LNCAP (cell line): ENCODE data around the gene OPTC.

Experiments used
- TF ChIP-seq, protein P1 (sequence below): fragments of 450-650 bp; IDR thresholded peaks from 2 replicates; pipeline ENCODE4 v1.5.1; 2017; ENCODE audit warnings: mild to moderate bottlenecking

Gene OPTC

DNA sequence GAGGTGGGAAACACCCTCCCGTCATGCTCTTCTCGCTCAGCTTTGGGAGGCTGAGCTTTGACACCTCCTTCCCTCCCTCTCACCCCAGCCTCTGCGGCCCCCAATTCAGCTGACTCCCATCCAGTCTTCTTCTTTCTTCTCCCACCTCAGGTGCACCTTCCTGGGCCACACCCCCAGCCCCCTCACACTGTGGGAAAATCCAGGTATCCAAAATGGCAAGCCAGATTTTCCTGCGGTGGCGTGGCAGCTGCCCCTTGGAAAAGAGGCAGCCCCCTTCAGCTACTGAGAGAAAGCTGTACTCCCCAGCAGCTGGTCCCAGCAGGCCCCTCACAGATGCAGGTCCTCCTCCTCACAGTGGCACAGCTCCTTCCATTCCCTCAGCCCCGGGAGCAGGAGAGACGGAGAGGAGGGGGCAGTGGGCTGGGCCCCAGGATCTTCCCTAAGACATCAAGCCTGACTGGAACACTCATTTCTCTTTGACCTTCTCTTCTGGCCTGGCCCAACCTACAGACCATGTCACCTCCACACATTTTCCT is 61.6 kb downstream of the OPTC start:
- TF ChIP-seq, protein P1, sequence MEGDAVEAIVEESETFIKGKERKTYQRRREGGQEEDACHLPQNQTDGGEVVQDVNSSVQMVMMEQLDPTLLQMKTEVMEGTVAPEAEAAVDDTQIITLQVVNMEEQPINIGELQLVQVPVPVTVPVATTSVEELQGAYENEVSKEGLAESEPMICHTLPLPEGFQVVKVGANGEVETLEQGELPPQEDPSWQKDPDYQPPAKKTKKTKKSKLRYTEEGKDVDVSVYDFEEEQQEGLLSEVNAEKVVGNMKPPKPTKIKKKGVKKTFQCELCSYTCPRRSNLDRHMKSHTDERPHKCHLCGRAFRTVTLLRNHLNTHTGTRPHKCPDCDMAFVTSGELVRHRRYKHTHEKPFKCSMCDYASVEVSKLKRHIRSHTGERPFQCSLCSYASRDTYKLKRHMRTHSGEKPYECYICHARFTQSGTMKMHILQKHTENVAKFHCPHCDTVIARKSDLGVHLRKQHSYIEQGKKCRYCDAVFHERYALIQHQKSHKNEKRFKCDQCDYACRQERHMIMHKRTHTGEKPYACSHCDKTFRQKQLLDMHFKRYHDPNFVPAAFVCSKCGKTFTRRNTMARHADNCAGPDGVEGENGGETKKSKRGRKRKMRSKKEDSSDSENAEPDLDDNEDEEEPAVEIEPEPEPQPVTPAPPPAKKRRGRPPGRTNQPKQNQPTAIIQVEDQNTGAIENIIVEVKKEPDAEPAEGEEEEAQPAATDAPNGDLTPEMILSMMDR = no peak

GRCh38 chr1:203556047-203556851 is 62.3 kb downstream of the OPTC start:
- TF ChIP-seq, protein P1 = no peak

DNA sequence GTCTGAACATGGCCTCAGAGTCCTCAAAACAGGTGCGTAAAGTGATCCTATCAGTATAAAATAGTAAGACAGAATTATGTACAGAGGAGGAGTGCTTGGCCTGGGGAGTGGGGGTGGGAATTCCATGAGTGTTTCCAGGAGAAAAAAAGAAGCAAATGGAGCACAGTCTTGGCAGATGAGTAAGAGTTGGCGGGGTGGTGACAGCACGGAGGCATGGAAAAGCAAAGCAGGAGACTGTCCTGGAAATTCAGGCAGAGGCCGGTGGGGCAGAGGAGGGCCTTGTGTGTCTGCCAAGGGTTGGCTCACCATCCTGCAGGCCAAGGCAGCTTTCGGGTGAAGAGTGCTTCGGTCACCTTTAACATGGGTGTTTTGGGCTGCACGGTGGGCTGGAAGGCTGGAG is 63.4 kb downstream of the OPTC start:
- TF ChIP-seq, protein P1 = no peak

DNA sequence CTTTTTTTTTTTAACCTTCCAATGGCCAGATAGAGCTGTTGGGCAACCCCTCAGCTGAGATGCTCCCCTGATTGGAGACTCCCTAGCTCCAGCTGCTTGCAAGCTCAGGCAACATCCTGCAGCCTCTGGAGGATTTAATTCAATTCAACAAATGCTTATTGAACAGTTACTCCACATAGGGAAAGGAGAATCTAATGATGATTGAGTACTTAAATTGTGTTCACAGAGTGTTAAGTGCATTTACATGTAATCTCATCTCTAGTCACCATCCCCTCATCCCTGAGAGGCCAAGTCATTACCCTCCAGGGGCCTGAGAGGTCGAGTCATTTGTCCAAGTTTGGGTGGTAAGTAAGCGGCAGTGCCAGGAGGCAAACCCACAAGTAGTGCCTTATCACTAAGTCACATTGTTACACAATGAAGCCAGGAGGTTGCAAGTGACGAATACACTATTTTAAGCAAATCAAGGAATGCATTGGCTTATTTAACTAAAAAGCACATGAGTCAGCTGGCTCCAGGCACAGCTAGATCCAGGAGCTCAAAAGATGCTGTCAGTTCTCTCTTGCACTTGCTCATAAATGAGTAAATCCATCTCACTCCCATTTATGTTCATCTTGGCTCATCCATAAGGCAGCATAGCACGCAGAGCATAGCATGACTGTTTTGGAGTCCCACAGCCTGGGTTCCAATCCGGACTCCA is 64.3 kb downstream of the OPTC start:
- TF ChIP-seq, protein P1 = no peak
